DMS114 treated with DMSO at 0.1 percent for 48 hours (cell line): ENCODE data around the gene DUSP21.
"Not testable (repeated sequence)": the region's sequence is repeated elsewhere in the genome, so short reads cannot be mapped to it uniquely, and the experiment has no call there.

Source experiments
- DNase-seq: peaks from one replicate; lab custom pipeline; 2025; ENCODE audit not compliant: unreplicated experiment; lab: John Stamatoyannopoulos, UW

DUSP21 gene

DNA sequence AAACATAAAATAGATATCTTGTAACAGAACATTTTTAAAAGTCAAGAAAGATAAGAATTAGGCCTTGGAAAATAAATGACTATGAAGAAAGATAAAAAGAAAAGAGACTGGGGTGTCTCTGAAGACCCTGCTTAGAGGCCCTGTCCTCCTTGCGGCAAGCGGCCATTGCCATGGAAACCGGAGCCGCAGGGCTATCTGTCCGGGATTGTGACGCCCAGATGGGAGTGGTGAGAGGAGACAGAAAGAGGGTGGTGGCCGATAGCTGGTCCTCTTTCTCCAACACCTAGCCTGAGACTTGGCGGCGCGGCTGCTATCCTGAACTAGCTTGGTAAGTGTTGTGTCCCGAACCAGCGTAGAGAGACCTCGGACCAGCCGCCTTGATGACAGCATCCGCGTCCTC is at the start of gene DUSP21:
TSS of gene DUSP21 (plus strand) at position 269 of the 400 bp plus-strand sequence. CDS start at position 381, 112 bp downstream.
- no peak for DNase-seq

DNA sequence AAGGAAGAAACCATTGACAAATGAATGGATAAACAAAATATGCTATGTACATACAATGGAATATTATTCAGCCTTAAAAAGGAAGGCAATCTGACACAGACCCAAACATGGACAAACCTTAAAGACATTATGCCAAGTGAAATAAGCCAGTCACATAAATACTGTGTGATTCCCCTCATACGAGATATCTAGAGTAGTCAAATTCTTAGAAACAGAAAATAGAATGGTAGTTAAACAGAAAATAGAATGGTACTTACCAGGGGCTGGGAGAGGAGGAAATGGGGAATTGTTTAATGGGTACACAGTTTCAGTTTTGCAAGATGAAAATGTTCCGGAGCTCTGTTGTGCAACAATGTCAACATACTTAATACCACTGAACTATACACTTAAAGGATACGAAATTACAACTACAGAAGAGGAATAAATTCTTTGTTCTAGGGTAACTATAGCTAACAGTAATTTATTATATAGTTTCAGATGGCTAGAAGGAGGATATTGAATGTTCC is 47.8 kb upstream of the DUSP21 start:
- DNase-seq: no peak

DNA sequence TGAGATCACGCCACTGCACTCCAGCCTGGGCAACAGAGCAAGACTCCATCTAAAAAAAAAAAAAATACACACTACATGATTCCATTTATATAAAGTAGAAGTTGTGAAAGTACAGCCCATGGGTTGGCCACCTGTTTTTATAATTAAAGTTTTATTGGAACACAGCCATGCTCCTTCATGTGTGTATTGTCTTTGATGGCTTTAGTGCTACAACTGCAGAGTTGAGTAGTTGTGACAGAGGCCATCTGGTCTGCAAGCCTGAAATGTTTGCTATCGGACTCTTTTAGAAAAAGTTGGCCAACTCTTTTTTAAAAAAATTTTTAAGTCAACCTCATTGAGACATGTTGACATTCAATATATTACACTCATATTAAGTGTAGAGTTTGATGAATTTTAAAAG is 41.2 kb upstream of the DUSP21 start:
- no peak for DNase-seq

DNA sequence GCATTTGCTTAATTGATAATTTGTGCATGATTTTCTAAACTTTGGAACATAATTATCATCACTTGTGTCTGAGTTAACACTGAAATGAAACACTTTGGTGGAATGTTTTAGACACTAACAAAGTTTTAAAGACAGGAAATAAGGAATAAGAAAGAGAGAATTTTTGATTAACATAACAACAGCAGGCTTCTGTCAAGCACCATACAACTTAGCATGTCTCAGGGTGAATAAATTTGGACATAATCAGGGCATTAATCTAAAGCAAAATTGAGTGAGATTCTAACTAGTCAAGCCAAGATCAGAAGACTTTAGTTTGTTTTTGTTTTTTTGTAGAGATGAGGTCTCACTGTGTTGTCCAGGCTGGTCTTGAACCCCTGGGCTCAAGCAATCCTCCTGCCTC is 28.1 kb upstream of the DUSP21 start:
- DNase-seq: no peak

DNA sequence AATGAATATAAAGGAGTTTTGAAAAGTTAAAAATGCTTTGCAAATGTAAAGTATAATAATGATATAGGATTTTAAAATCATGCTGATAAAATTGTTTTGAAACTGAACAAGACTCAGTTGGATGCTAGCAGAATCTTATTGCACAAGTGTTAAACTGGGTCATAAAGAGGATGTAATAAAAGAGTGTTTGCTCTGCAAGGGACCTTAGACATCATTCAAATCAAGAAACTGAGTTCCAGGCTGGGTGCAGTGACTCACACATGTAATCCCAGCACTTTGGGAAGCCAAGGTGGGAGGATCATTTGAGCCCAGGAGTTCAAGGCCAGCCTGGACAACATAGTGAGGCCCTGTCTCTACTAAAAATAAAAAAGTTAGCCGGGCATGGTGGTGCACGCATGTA is 27.5 kb upstream of the DUSP21 start:
- DNase-seq: no peak

DNA sequence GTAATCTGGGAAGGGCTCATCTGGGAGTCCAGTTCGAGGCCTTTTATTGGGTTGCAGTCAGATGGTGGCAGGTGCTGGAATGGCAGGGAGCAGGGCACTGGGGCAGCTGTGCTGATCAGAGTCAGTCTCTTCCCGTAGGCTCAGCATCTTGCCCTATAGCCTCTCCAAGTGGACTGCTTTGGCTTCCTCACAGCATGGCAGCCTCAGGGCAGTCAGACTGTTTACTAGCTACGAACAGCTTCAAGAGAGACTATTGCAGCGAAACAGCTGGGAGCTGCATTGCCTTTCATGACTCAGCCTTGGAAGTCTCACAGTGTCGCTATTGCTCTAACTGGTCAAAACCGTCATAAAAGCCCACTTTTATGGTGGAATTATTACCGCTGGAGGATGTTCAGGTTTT is 26.8 kb upstream of the DUSP21 start:
- no peak for DNase-seq

DNA sequence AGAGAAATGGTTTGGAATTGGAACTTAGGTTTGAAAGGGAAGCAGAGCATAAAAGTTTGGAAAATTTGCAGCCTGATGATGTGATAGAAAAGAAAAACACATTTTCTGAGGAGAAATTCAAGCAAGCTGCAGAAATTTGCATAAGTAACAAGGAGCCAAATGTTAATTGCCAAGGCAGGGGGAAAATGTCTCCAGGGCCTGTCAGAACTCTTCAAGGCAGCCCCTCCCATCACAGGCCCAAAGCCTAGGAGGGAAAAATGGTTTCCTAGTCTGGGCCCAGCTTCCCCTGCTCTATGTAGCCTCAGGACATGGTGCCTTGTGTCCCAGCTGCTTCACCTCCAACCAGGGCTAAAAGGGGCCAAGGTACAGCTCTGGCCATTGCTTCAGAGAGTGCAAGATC is 21.2 kb upstream of the DUSP21 start:
- no peak for DNase-seq

DNA sequence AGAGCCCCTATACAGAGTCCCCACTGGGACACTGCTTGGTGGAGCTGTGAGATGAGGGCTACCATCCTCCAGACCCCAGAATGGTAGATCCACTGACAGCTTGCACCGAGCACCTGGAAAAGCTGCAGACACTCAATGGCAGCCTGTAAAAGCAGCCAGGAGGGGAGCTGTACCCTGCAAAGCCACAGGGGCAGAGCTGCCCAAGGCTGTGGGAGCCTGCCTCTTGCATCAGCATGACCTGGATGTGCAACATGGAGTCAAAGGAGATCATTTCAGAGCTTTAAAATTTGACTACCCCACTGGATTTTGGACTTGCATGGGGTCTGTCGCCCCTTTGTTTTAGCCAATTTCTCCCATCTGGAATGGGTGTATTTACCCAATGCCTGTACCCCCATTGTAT is 20.6 kb upstream of the DUSP21 start:
- not testable (repeated sequence) for DNase-seq

DNA sequence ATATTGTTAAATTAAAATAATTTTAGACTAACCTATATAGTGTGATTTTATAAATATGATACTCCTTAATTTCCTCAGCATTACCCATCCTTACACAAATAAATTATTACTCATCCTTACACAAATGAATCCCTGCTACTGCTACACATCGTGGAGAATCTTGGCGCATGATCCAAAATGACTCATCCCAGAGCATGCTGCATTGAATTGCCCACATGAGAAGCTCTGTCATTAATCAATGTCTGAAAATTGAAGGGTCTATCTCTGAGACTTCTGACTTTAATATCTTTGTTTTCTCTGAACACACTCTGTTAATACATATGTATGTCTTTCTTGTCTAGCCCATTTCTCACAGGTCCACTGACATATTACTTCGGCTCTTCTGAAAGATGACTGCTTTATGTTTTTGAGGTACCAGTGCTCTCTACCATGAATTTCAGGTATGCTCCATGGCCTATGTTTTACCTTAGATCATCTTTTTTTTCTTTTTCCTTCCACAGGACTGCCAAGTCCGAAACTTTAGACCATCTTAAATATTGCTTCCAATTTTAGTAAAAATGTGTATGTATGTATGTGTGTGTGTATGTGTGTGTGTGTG is 15.7 kb upstream of the DUSP21 start:
- DNase-seq: no peak

DNA sequence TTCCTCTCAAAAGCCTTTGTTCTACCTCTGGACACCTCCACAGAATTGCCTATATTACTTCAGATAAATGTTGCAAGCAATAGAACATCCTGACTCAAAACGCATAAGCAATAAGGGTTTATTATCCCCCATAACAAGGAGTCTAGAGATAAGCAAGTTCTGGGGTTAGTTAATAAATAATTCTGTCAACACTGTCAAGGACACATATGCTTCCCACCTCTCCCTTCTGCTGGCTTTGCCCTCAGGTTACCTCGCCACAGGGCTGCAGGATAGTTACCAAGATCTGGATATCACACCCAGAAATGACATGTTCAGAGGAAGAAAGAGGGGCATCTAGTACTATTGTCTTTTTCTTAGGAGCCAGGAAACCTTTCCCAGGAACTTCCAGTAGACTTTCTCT is 14.0 kb upstream of the DUSP21 start:
- DNase-seq: no peak

DNA sequence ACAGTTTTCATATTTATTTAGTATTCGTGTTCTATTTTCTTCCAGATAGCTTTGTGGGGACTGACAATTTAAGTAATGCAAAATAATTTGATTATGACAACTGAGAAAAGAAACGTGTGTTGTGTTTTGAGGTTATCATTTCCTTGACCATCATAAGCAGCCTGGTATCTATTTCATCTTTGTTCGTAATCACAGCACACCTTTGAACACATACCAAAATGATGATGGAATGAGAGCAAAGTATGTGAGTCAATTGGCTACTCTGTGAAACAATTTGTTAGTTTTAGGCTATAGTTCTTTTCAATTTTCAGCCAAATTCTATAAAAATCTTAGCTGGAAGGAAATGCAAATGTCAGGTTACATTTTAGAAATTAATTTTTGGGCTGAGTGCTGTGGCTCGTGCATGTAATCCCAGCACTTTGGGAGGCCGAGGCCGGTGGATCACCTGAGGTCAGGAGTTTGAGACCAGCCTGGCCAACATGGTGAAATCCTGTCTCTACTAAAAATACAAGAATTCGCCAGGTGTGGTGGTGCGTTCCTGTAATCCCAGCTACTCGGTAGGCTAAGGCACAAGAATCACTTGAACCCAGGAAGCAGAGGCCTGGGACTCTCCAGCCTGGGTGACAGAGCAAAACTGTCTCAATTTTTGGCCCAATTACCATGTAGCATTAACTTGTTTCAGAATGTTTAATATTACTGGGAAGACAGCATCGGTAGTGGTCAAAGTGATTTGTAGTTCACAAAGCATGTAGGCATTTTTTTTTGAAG is 1.1 kb upstream of the DUSP21 start:
- no peak for DNase-seq

DNA sequence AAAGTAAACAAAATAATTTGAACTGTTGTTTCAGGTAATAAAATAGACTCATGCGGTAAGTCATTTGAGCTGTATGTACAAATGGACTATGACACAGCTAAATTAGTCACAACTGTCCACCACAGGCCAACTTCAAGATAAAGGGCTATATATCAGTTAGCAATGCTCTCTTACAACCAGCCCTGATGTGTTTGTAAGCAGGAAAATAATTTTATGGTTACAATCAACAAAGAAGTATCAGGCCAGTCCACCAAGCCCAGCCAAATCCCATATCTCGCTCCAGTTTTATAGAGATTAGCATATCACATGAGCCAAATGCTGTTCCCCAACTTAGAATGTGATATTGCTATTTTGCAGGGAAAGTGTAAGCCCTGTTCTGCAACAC is 511 bp upstream of the DUSP21 start:
- DNase-seq: no peak

DNA sequence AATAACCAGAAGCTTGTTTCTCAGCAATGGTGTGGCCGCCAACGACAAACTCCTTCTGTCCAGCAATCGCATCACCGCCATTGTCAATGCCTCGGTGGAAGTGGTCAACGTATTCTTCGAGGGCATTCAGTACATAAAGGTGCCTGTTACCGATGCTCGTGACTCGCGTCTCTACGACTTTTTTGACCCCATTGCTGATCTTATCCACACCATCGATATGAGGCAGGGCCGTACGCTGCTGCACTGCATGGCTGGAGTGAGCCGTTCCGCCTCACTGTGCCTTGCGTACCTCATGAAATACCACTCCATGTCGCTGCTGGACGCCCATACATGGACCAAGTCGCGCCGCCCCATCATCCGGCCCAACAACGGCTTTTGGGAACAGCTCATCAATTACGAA is 383 bp downstream of the DUSP21 start:
- no peak for DNase-seq

DNA sequence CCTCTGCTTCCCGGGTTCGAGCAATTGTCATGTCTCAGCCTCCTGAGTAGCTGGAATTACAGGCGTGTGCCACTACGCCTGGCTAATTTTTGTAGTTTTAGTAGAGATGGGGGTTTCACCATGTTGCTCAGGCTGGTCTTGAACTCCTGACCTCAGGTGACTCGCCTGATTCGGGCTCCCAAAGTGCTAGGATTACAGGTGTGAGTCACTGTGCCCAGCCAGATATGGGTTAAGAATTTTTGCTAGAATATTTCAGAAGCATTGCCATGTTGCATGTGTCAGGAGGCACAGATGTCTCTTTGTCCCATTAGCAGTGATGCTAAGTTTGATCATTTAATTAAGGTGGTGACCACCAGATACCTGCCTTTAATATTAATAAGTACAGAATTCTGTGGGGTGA is 7.1 kb downstream of the DUSP21 start:
- not testable (repeated sequence) for DNase-seq

DNA sequence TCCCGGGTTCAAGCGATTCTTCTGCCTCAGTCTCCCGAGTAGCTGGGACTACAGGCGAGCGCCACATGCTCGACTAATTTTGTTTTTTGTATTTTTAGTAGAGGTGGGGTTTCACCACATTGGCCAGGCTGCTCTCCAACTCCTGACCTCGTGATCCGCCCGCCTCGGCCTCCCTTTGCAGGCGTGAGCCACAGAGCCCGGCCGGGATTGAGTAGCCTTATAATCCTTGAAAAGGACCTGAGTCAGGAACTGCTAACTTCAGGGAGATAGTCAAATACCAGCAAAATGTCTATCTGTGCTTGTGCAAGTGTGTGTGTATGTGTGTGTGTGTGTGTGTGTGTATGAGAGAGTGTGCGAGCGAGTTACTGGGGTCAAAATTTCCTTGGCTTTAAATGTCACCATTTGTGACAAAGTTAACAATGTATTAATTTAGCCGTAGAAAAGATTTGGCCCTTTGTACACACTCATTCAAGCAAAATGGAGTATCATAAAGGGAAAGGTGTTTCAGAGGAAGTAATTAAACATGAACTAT is 27.4 kb downstream of the DUSP21 start:
- DNase-seq: no peak

DNA sequence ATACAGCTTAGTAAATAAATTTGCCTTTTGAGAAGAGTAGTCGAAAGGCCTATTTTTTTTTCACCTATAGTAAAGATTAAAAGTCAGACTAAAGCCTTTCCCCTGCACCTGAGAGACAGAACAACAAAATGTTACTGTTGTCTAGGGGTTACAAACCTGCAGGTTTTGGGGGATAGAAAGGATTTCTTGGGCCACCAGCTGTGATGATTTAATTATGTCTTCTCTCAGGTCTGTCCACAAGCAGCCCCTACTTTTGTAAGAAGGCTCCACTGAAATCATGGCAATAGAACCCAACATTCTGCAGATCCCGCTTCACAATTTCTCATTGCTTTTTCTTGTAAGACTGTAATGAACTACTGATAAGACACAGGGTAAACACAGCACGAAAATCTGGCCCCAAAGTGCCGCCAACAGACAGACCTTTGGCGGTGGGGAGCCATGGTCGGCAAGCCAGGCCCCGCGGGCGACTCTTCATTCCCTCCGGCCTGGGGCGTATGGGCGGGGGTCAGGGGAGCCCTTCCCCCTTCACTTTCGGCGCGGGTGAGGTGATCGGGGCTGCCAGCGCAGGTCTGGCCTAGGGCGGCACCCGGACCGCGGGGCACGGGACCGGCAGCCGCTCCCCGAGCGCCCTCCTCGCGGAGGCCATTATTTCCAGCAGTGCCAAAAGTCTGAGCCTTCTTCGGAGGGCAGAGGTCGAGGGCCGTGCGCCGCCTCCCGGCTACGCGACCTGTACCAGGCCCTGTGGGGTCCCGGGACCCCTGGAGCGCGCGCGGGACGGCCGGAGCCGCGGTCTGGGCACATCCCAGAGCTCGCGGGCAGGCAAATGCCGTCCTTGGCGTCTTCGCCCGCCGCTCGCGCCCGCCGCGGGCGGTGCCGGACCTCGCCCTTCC is 28.4 kb downstream of the DUSP21 start:
- no peak for DNase-seq

DNA sequence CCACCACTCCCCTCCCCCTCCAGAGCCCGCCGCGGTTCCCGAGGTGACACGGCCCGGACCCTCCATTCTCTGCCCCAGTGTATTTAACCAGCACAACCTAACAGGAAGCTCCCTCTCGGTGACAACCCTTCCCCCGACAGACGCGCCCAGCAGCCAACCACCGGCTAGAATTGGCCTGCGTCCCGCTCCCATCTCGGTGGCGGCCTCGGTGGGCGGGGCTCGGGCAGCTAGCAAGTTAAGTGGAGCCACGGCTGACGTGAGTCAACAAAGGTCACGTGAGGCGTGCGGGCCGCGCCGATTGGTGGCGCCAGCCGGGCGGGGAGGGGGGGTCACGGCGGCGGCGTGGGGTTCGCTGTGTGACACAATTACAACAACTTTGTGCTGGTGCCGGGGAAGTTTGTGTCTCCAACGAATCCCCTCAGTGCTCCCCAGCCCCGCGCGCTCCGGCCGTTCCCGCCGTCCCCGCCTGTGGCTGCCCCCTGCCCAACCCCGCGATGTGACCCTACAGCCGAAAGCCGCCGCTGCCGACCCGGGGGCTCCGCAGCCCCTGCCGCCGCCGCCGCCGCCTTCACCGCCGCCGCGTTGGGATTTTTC is 29.1 kb downstream of the DUSP21 start, which contains the start of gene KDM6A:
TSS of gene KDM6A (plus strand) at position 368 of the 594 bp plus-strand sequence. CDS start 364 bp downstream, outside the sequence.
- DNase-seq: peak; percentile 86

DNA sequence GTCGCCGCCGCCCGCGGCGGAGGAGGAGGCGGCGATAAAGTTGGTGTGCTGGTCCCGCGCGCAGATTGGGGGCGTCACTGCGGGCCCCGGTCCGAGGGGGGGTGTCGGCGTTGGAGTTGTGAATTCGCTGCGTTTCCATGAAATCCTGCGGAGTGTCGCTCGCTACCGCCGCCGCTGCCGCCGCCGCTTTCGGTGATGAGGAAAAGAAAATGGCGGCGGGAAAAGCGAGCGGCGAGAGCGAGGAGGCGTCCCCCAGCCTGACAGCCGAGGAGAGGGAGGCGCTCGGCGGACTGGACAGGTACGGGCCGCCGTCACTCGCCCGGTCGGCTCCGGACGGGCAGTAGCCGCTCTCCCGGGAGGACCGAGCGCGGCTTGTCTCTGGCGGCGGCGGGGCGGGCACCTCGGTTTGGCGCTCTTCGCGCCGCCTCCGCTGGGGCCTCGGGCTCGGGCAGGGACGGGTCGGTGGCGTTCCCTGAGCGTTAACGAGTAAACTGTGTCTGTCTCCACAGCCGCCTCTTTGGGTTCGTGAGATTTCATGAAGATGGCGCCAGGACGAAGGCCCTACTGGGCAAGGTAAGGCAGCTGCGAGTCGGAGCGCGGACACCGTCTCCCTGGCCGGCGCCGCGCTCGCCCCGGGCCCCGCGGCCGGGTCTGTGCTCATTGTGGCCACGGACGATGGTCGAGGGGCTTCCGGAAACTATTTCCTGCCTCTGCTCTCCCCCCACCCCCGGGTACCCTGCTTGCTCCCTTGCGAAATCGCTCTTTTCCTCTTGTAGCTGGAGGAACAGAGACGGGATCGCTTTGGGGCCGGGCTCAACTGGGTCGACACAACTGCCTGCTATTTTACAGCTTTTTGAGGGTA is 29.8 kb downstream of the DUSP21 start:
- peak; percentile 6 for DNase-seq

DNA sequence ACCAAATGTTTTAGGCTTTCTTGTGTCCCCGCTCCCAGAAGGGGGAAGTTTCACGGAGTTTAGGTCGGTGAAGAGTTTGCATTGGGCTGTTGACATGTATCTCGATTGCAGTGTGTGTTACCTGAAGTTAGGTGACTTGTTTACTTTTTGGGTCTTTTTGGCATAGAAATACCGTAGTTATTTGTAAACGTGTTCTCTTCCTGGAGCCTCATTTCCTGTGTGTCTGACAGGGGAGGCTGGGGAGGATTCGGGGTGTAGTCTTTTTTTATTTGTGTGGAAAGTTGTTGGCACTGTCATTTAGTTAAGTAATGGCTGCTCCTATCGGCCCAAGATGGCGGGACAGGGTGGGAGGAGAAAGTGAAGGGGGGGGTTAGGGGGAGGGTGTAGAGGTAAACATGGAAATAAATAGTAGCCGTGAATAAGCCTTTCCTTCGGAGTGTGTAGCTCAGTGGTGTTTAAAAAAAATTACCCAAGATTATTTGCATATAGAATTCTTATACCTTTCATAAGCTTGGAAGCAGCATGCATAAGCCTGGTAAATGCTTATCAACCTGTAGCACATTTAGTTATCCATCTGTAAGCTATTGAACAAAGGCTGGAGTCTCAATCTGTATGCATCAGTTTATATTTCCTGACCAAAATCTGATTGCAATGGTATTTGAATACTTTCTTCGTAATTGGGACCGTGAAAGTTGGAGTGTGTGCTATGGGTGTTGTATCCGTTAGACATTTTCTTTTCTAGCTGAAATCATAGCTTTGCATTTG is 30.8 kb downstream of the DUSP21 start:
- DNase-seq: peak; percentile 25
